GM18873 (cell line): Measurements from ENCODE around the gene FN3K.
"Not testable (repeated sequence)": the region's sequence is repeated elsewhere in the genome, so short reads cannot be mapped to it uniquely, and the experiment has no call there.

Experiments
- ATAC-seq: cut with Tn5 transposase; IDR thresholded peaks from one replicate; pipeline ENCODE4 v1.9.1; 2021; ENCODE audit warnings: mild to moderate bottlenecking, moderate library complexity, moderate number of reproducible peaks; ENCODE audit not compliant: unreplicated experiment, low FRiP score

FN3K gene

DNA sequence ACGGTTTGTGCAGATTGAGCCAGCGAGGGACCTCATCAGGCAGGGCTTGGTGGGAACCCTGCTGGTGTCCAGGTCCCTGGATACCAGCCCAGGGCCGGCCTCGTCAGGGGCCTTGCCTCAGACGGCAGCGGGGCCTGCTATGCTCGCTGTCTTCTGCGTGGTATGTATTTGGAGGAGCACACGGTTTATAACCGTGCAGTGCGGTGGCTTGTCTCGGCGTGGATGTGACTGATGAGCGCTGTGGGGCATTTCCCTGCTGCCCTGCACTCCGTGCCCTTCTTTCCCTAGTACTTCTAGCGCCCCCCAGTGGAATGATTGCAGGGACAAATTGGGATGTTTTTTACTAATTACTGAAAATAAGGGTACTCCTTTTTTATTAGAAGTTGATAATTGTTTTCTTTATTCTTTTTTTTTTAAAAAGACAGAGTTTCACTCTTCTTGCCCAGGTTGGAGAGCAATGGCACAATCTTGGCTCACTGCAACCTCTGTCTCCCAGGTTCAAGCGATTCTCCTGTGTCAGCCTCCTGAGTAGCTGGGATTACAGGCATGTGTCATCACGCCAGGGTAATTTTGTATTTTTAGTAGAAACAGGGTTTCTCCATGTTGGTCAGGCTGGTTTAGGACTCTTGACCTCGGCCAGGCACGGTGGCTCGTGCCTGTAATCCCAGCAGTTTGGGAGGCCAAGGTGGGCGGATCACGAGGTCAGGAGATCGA is 31.8 kb downstream of the FN3K start:
- no peak for ATAC-seq

DNA sequence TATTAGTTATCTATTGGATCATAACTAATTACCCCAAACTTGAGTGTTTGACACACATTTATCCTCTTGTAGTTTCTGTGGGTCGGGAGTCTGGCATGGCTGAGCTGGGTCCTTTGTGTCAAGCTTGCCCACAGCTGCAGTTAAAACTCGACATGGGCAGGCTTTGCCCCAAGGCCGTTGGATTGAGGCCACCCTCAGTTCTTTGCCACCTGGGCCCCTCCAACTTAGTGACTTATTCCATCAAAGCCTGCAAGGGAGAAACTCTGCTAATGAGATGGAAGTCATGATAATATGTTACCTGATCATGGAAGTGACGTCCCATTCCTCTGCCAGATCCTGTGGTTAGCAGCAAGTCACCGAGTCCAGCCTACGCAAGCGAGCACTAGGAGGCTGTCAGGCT is 33.6 kb downstream of the FN3K start:
- ATAC-seq, result no peak

DNA sequence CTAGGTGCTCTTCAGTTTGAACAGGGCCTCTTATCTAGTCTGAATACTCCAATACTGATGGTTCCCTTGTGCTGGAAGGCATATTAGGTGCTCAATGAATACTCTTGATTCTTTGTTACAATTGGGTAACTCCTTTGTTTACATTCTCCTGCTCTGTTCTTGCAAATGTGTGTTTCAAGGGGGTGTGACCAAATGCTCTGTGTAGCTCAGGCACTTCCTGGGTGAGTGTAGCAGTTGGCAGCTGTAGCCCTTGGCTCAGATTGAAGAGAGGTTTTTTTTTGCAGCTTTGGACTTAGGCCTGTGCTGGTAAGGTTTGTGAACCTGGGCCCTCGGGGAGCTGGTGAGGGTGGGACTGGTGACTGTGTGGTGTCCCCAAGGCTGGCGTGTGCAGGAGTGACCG is 36.6 kb downstream of the FN3K start:
- no peak for ATAC-seq

DNA sequence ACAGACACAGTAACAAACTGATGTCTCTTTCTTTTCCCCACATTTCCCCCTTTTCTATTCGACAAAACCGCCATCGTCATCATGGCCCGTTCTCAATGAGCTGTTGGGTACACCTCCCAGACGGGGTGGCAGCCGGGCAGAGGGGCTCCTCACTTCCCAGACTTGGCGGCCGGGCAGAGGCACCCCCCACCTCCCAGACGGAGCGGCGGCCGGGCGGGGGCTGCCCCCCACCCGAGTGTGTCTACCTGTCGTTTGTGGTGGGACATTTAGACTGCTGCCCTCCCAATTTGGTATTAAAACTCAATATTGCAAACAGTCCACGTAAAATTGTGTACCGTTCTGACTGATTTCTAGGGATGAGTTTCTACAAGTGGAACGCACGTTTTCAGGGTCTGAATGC is 39.0 kb downstream of the FN3K start:
- not testable (repeated sequence) for ATAC-seq

DNA sequence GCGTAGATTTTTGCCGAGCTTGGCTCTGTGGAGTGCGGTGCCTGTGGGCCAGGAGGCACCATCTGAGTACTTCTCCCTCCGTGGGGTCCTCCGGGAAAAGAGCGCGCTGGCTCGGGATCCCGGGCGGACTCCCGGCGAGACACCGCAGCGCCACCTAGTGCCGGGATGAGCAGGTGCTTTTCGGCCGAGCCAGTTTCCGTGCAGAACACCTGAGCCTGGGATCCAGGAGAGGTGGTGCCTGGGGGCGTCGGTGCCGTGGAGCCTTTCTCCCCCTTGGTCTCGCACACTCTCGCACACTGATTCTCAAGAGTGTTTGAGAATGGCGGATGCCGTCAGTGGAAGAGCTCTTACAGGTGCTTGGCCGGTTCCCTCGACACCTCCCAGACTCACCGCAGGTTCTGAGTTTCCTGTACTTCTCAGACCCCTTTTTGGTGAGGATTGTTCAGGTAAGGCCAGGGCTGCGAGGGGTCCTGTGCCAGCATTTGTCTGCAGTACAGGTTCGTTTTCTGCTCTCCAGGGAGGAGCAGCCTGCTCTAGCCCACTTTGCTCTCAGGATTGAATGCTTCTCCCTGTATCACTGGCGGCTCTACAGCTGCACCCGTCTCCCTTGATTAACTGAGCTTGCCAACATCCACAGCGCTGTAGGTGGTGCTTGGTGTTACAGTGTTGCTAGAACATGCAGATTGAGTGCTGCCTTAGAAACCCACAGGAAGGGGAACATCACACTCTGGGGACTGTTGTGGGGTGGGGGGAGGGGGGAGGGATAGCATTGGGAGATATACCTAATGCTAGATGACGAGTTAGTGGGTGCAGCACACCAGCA is 39.8 kb downstream of the FN3K start:
- ATAC-seq, result no peak

DNA sequence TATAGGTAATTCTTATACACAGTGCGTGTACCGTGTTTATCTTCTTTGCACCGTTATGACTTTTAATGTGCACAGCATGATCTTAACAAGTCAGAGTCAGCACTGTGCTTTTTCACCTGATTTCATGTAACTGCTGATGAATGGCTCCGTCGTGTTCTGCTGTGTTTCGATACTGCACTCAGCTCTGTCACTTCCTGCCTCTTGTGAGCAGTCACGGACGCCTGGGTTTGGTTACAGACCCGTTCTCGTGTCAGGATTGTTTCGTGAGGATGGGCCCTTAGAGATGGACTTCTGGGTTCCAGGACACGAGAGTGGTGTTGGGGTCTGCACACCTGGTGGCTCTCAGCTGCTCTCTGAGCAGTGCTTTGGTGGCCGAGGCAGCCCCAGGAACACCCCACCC is 41.0 kb downstream of the FN3K start:
- ATAC-seq, result no peak

DNA sequence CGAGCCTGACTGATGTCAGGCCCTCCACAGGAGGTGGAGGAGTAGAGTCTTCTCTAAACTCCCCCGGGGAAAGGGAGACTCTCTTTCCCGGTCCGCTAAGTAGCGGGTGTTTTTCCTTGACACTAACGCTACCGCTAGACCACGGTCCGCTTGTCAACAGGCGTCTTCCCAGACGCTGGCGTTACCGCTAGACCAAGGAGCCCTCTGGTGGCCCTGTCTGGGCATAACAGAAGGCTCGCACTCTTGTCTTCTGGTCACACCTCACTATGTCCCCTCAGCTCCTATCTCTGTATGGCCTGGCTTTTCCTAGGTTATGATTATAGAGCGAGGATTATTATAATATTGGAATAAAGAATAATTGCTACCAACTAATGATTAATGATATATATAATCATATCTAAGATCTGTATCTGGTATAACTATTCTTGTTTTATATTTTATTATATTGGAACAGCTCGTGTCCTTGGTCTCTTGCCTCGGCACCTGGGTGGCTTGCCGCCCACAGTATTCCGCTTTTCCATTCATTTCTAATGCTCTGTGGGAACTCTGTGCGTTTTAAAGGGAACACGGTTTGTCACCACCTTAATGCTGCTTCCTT is 42.5 kb downstream of the FN3K start:
- ATAC-seq, result not testable (repeated sequence)

DNA sequence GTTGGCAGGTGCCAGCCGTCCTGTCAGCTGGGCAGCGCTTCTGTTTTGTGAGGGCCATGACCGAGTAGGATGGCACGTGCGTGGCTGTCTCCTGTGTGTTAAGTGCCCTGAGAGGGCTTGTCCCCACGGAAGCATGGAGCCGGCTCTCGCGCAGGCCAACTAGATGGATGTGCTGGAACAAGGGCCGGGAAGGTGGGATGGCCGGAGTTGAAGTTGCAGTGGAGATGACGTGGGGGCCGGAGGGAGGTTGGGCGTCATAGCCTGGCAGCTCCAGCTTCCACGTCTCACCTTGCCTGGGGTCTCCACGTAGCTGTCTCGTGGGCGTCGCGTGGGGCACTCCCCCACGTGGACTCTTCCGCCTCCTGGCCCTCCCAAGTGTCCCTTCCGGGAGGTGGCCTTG is 44.1 kb downstream of the FN3K start:
- ATAC-seq, result no peak

DNA sequence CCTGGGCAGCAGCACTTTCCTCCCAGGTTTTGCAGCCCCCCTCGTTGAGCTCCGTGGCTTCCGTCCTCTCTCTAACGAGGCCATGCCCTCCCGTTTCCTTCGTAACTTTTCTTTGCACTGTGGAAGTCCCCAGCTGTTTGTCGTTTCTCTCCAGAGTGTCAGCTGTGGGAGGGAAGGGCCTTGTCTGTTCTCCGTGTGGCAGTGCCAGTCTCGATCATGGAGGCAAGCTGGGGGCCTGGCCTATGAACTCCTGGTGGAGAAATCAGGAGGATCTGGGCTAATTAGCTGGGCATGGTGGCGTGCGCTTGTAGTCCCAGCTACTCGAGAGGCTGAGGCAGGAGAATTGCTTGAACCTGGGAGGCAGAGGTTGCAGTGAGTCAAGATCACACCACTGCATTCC is 44.8 kb downstream of the FN3K start:
- no peak for ATAC-seq

DNA sequence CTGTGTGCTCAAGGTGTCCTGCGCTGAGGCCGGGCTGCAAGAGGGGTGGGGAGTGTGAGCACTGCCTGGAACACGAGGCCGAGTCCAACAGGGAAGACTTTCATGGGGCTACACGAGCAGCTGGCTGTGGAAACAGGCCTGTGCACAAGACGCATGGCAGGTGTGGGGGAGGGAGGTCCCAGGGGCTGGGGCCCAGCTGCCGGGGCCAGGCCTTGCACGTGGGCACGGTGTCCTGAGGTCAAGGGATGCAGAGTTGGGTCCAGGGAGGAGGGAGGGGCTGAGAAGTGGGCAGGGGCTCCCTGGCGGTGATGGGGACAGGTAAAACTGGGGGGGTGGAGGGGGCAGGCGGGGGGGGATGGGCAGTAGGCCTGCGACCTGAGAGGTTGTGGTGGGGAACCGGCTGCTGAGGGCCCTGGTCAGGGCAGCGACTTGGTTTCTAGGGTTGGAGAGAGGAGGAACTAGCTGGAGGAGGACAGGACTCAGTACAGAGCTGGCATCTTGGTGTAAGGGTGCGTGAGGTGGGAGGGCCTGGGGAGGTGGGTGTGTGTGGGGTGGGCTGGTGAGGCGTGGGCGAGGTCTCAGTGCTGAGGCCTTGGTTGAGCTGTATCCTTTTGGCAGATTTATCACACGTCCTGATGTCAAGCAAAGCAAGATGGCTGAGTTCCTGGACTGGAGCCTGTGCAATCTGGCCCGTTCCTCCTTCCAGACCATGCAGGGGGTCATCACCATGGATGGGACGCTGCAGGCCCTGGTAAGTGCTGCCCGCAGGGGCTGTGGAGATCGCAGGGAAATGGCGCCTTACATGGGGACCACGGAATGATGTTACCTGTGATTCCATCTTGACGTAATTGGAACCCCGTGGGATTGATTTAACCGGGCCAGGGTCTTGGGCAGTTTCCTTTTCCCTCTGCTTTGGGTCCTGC is 45.8 kb downstream of the FN3K start:
- no peak for ATAC-seq

DNA sequence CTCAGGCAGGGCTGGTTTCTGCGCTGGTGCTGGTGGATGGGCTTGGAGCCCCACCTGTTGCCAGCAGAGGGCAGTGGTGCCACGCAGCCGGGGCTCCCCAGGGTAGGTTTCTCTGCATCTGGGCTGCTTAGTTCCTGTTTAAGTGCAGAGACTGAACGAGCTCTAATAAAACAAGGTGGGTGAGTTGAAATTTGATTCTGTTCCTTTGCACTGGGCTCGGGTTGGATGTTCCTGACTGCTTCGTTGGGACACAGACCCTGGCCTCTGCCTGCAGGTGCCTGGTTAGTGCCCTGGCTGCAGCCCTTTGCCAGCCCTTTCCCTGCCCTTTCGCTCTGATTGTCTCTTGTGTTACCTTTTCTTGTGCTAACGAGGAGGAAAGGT is 46.5 kb downstream of the FN3K start:
- no peak for ATAC-seq

DNA sequence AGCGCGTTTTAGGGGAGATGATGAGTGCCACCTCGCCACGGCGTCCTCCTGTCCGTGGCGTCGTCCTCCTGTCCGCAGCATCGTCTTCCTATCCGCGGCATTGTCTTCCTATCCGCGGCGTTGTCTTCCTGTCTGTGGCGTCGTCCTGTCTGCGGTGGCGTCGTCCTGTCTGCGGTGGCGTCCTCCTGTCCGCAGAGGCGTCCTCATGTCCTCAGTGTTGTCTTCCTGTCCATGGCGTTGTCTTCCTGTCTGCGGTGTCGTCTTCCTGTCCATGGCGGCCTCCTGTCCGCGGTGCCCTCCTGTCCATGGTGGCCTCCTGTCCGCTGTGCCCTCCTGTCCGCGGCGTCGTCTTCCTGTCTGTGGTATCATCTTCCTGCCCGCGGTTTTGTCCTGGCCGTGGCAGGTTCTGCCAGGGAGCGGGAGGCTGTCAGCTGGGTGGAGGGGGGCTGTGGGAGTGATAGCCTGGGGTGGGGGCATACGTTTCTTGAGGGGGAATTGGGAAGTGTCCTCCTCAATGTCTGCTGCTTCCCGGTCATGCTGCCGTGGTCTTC is 47.3 kb downstream of the FN3K start:
- ATAC-seq, result no peak

DNA sequence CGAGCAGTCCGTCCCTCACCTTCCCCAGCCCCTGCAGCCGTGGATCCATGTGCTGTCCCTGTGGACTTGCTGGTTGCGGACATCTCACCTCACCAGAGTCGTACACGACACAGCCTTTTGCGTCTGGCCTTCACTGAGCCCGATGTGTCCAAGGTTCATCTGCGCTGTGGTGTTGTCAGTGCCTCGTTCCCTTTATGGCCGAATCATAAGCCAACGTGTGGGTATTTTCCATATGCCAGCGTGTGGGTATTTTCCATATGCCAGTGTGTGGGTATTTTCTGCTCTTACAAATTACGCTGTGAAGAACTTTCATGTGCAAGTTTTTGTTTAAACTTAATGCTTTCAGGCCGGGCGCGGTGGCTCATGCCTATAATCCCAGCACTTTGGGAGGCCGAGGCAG is 48.1 kb downstream of the FN3K start:
- no peak for ATAC-seq

DNA sequence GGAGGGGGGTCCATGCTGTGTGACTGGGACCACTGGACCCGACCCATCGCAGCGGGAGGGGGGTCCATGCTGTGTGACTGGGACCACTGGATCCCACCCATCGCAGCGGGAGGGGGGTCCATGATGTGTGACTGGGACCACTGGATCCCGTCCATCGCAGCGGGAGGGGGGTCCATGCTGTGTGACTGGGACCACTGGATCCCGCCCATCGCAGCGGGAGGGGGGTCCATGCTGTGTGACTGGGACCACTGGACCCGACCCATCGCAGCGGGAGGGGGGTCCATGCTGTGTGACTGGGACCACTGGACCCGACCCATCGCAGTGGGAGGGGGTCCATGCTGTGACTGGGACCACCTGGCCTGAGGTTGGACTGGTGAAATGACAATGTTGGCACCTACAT is 50.2 kb downstream of the FN3K start:
- not testable (repeated sequence) for ATAC-seq

DNA sequence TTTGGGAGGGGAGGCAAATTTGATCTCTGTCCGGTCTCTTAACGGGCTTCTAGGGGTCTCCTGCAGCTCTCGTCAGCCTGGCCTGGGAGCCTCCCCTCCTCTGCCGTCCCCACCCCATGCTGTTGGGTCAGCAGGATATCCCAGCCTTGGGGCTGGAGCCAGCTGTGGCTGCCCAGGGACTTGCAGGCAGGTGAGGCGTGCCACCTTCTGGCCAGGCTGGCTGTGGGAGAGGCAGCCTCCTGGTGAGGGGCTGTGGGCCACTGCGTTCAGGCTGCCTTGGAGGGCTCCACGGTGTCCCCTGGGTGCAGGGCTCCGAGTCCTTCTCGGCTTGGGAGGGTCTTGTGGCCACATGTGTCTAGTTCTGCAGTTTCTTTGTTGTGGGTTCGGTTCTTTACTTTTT is 51.0 kb downstream of the FN3K start:
- no peak for ATAC-seq

DNA sequence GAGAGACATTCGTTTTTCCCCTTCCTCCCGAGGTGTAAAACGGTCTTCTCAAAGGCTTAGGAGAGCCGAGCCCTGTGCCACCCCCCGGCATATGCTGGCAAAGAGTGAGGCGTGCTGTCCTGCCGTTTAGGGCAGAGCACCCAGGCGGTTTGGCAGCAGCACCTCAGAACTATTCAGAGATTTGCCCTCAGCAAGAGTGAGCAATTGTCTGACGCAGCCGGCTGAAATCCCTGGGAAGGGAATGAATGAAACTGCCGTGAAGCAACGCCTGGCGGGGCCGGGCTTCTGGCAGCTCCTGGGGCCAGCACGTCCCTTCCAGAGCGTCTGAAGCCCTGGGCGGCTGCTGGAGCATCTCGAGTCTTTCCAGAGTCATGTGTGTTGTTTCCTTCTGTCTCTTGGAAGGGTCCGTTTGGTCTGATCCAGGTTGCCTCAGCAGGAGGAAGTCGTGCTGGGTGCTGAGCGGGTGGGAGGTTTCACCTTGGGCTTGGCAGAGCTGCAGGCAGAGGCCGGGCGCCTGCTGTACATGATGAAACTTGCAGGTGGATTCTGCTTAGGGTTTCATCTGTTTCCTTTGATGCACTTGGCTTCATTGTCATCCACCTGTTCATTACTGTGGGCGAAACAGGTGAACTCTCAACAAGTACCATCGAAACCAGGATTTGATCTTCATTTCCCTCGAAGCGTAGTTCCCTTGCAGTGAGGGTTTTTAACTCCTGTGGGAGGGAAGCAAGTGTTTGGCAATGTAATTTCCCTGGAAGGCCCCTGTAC is 51.9 kb downstream of the FN3K start:
- ATAC-seq, result no peak

DNA sequence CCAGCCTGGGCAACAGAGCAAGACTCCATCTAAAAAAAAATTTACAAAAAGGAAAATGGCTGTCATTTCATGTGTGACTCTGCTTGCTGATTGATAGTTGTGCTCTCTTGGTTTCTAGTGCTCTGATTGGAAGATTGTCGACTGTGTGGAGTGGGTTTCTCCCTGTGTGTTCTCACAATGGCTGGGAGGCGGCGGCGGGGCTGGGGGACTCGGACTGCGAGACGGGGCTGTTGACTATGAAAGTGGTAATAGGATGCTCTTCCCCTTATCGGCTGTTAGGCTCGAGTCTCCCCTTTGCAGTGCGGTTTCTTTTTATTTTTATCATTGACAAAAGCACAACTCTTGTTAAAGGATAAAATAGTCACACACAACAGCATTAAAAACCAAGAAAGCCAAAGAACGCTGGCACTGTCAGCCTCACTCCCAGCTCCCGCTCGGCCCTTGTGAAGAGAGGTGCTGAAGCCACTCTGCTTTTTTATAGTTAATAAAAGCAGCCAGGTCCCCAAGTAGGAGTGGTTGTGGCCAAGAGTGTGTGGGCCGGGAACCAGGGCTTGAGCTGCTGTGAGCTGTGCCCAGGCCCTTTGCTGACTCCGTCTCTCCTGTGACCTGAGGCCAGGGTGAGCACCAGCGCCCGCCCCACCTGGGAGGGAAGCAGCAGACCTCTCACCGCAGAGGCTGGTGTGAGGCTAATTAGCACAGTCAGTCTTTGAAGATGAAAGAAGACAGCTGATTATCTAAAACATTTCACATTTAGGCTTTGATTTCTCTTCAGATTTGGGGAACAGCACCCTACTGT is 53.0 kb downstream of the FN3K start:
- no peak for ATAC-seq

DNA sequence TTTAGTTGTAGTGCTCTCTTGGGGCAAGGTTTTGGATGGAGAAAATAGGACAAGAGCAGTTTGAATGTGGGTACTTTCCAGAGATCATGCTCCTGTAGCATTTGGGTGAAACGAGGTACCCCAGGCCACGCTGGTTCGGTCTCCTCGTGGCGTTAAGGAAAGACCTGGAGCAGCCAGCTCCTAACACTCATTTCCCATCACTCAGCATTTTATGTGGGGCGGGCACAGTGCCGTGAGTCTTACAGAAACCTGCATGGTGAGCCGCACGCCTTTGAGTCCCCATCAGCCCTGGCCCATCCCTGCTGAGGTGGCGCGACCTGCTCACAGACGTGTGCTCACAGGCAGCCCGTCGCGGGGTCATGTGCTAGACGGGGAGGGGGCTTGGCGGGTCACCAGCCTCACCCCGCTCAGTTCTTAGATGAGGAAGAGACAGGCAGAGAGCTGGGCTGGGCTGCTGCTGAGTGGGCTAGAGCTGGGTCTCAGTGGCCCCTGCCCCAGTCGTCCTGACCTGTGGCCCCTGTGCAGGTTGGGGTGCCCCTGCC is 53.7 kb downstream of the FN3K start:
- no peak for ATAC-seq

DNA sequence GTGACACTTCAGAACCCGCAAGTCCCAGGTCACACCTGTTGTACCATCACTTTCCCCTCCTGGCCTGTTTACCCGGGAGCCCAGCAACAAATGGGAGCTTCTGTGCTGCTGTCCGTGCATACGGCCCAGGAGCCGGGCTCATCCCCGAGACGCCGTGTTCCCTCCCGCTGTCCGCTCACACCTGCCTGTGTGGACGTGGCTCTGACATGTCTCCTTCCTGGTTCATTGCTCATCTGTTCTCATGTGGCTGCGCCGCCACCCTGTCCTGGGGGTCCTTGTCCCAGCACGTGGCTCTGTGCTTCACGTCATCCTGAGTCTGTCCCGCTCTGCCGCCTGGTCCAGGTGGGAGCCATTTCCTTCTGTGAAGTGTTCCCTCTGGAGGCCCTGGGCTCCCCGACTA is 54.4 kb downstream of the FN3K start:
- no peak for ATAC-seq
